ENCODE measurements around the gene ITCH. TPM values are rescaled to one million over a fixed set of nuclear protein-coding genes. Genes with fewer than 3 reads are reported as not detected.

The ITCH gene
- total and polyA plus RNA-seq, 12 donors, result 6.7 to 47.5 (median 39.1) TPM

GRCh38 chr20:34369265-34369664 lies 6.2 kb downstream of the ITCH start:
- intact Hi-C loops (cut with DNase I), result loop anchor here in 1 of 10 donors (5.0 kb wide), 1 partner anchor 1288 kb away; no protein-coding TSS in a partner anchor
- no peak for TF ChIP-seq CTCF (IDR thresholded peaks at IDR 0.05)
- ATAC-seq (no peak), DNase-seq (no peak)
- H3K36me3 ChIP-seq, result peaks cover 0 to 57% (median 14%) of the 10 kb centered on the region in 9 donors
- no peaks in the 10 kb centered on the region for H3K9me3 ChIP-seq
- no peaks in the 10 kb centered on the region for H3K27me3 ChIP-seq
- no peak overlapping the region for H3K27ac ChIP-seq
- H3K4me3 ChIP-seq, result no peak overlapping the region
- peaks cover 0 to 45% (median 34%) of the 10 kb centered on the region in 9 donors for H3K4me1 ChIP-seq
- 63 to 75% methylated on average over 3 of the region's 3 CpGs for WGBS, 2 donors

- Histone ChIP-seq H3K4me1 (peaks cover 0 to 37% (median 27%) of the 10 kb centered on the region in 9 donors), H3K27ac (no peak overlapping the region), H3K27me3 (no peaks in the 10 kb centered on the region), H3K9me3 (no peaks in the 10 kb centered on the region), H3K4me3 (no peak overlapping the region), H3K36me3 (peaks cover 0 to 65% (median 14%) of the 10 kb centered on the region in 9 donors)
- 94 to 97% methylated on average over 6 of the region's 6 CpGs for WGBS, 2 donors
- no peak for TF ChIP-seq CTCF (IDR thresholded peaks at IDR 0.05)
- no peak for ATAC-seq
- intact Hi-C loops (cut with DNase I), result no loop called here
- DNase-seq, result no peak
Measured at GRCh38 chr20:34370062-34370461, 7.0 kb downstream of the ITCH start.

- Histone ChIP-seq H3K4me3 (no peak overlapping the region), H3K27me3 (no peaks in the 10 kb centered on the region), H3K9me3 (no peaks in the 10 kb centered on the region), H3K27ac (no peak overlapping the region), H3K36me3 (peaks cover 0 to 84% (median 14%) of the 10 kb centered on the region in 9 donors), H3K4me1 (peaks cover 1 to 21% (median 12%) of the 10 kb centered on the region in 9 donors)
- no peak for TF ChIP-seq CTCF (IDR thresholded peaks at IDR 0.05)
- intact Hi-C loops (cut with DNase I), result no loop called here
- no peak for ATAC-seq
- no peak for DNase-seq
- 72 to 83% methylated on average over 4 of the region's 4 CpGs for WGBS, 2 donors
Measured at GRCh38 chr20:34373445-34373844, 10.4 kb downstream of the ITCH start.

GRCh38 chr20:34374209-34374760 lies 11.2 kb downstream of the ITCH start:
- intact Hi-C loops (cut with DNase I), result no loop called here
- DNase-seq (no peak), ATAC-seq (no peak)
- WGBS, 2 donors, result 68 to 83% methylated on average over 1 of the region's 1 CpG
- Histone ChIP-seq H3K36me3 (peaks cover 0 to 80% (median 13%) of the 10 kb centered on the region in 9 donors), H3K9me3 (no peaks in the 10 kb centered on the region), H3K27ac (no peak overlapping the region), H3K4me1 (peaks cover 2 to 26% (median 20%) of the 10 kb centered on the region in 9 donors), H3K27me3 (no peaks in the 10 kb centered on the region), H3K4me3 (no peak overlapping the region)
- no peak for TF ChIP-seq CTCF (IDR thresholded peaks at IDR 0.05)
